PC-3 (cell line): ENCODE measurements around the gene STPG4. TPM values are rescaled to one million over a fixed set of nuclear protein-coding genes. Genes with fewer than 3 reads are reported as not detected.

Experiments
- ATAC-seq: fragments of 200-7000 bp; cut with Tn5 transposase; 2 replicates; pipeline ENCODE4 v1.9.1; 2020; ENCODE audit warnings: mild to moderate bottlenecking, moderate library complexity
- BruUV-seq: library from RNA; stranded (reverse); fragments of 400-500 nt; replicated peaks from 2 replicates; lab custom pipeline; 2021; lab: Mats Ljungman, UMichigan
- CTCF ChIA-PET: fragments of 300-600 bp; sonication (Branson Sonifier 250); formaldehyde crosslinking; loops from one replicate; lab custom pipeline; 2022; ENCODE audit warnings: antibody characterized with exemption; lab: Charles Lee
- POLR2A ChIA-PET: fragments of 300-600 bp; sonication (Branson Sonifier 250); formaldehyde crosslinking; loops from one replicate; lab custom pipeline; 2022; ENCODE audit warnings: antibody characterized with exemption; ENCODE audit not compliant: unreplicated experiment; lab: Charles Lee
- DNase-seq: peaks from one replicate; pipeline ENCODE4 v3.0.0-alpha.2; 2015
- H2AFZ ChIP-seq: fragments of 300-600 bp; sonication (generic); 2 replicates; pipeline ENCODE4 v1.6.0; 2016; ENCODE audit warnings: antibody characterized with exemption, low read length
- H3F3A ChIP-seq: fragments of 300-600 bp; sonication (generic); one replicate; pipeline ENCODE4 v1.6.0; 2017; ENCODE audit warnings: antibody characterized with exemption, low read length, control low read depth, mild to moderate bottlenecking; ENCODE audit not compliant: unreplicated experiment
- H3K27ac ChIP-seq: fragments of 300-600 bp; sonication (generic); 2 replicates; pipeline ENCODE4 v1.5.1; 2016; ENCODE audit warnings: mild to moderate bottlenecking, low read length
- H3K27me3 ChIP-seq: fragments of 300-600 bp; sonication (generic); 2 replicates; pipeline ENCODE4 v1.6.1; 2016; ENCODE audit warnings: low read length, mixed read lengths
- H3K36me3 ChIP-seq: fragments of 300-600 bp; sonication (generic); 2 replicates; pipeline ENCODE4 v1.6.1; 2016; ENCODE audit warnings: low read depth, mixed run types, low read length, mixed read lengths
- H3K4me1 ChIP-seq: fragments of 300-600 bp; sonication (generic); 2 replicates; pipeline ENCODE4 v1.5.1; 2016; ENCODE audit warnings: low read length; ENCODE audit not compliant: insufficient read depth
- H3K4me2 ChIP-seq: fragments of 300-600 bp; sonication (generic); 2 replicates; pipeline ENCODE4 v1.6.0; 2016; ENCODE audit warnings: low read length
- H3K4me3 ChIP-seq: fragments of 300-600 bp; sonication (generic); 2 replicates; pipeline ENCODE4 v1.5.1; 2016; ENCODE audit warnings: mild to moderate bottlenecking, low read length, mixed read lengths
- H3K79me2 ChIP-seq: fragments of 300-600 bp; sonication (generic); 2 replicates; pipeline ENCODE4 v1.6.1; 2017; ENCODE audit warnings: low read length, mixed read lengths
- H3K9ac ChIP-seq: fragments of 300-600 bp; sonication (generic); 2 replicates; pipeline ENCODE4 v1.6.0; 2016; ENCODE audit warnings: mild to moderate bottlenecking, low read length
- H3K9me2 ChIP-seq: fragments of 300-600 bp; sonication (generic); replicated peaks from 2 replicates; pipeline ENCODE4 v1.6.1; 2016; ENCODE audit warnings: mixed run types, low read length, mixed read lengths
- H3K9me3 ChIP-seq: fragments of 300-600 bp; sonication (generic); 2 replicates; pipeline ENCODE4 v1.6.1; 2016; ENCODE audit warnings: low read length, mixed read lengths
- H4K20me1 ChIP-seq: fragments of 300-600 bp; sonication (generic); 2 replicates; pipeline ENCODE4 v1.6.1; 2016; ENCODE audit warnings: low read length, mixed read lengths
- CTCF ChIP-seq: fragments of 300-600 bp; sonication (generic); conservative IDR thresholded peaks from 2 replicates; pipeline ENCODE4 v1.5.1; 2017; ENCODE audit warnings: antibody characterized with exemption, low read depth, mild to moderate bottlenecking, low read length
- EZH2 ChIP-seq: fragments of 300-600 bp; sonication (generic); IDR thresholded peaks from one replicate; pipeline ENCODE4 v1.6.1; 2017; ENCODE audit warnings: antibody characterized with exemption, mild to moderate bottlenecking, low read length; ENCODE audit not compliant: unreplicated experiment
- EZH2phosphoT487 ChIP-seq: fragments of 300-600 bp; sonication (generic); IDR thresholded peaks from 2 replicates; pipeline ENCODE4 v1.6.1; 2018; ENCODE audit warnings: mild to moderate bottlenecking, antibody characterized with exemption, low read length, borderline replicate concordance
- intact Hi-C: fragments of 100-400 bp; cut with micrococcal nuclease; formaldehyde crosslinking; loops from 2 replicates; pipeline ENCODE4 v1.9.0; 2023
- total RNA-seq: library from RNA; depleted of rRNA; stranded (reverse); fragments of >200 nt; gene quantifications from 2 replicates; pipeline ENCODE4 v1.2.3, GENCODE V29; 2014; rRNA removed

STPG4 gene
- total RNA-seq, 1 experiment from 2014 or later, result 2.4 TPM

- no peak for TF ChIP-seq CTCF
- TF ChIP-seq EZH2, result no peak
- TF ChIP-seq EZH2phosphoT487, result no peak
- Histone ChIP-seq H3K27ac (no peak overlapping the region), H3K4me2 (no peak overlapping the region), H3K9ac (no peak overlapping the region), H4K20me1 (no peaks in the 10 kb centered on the region), H3K79me2 (0 out of 2 replicates have a peak, but pooled peaks cover 4% of the 10 kb centered on the region), H3K4me3 (no peak overlapping the region), H3K36me3 (peaks cover 7% of the 10 kb centered on the region), H3F3A (peaks cover 11% of the 10 kb centered on the region), H3K9me3 (no peaks in the 10 kb centered on the region), H3K9me2 (no peaks in the 10 kb centered on the region), H3K4me1 (peaks cover 61% of the 10 kb centered on the region), H3K27me3 (no peaks in the 10 kb centered on the region), H2AFZ (no peak overlapping the region)
- CTCF ChIA-PET, result no interaction called here
- ATAC-seq (no peak), DNase-seq (peak; percentile 16)
- no TSS peak for BruUV-seq
- intact Hi-C loops, result no loop called here
- POLR2A ChIA-PET, result no interaction called here
These were observed 117.4 kb downstream of the STPG4 start for GRCh38 chr2:47037678-47038077.

Other genes starting within 250 kb of the STPG4 start
- gene MCFD2, start 239.5 kb downstream of the STPG4 start, total RNA-seq, result 91.9 and 112 TPM in 2 replicates
- gene TTC7A, start 214.1 kb downstream of the STPG4 start, total RNA-seq, result 21.8 and 24.2 TPM in 2 replicates
- gene CALM2, start 21.2 kb upstream of the STPG4 start, total RNA-seq, result 382 and 393 TPM in 2 replicates
- gene EPCAM, start 214.0 kb upstream of the STPG4 start, total RNA-seq, result 223 and 235 TPM in 2 replicates
- gene MSH2, start 247.8 kb upstream of the STPG4 start, total RNA-seq, result 69.2 and 70.7 TPM in 2 replicates